Measurements from ENCODE around the gene ADCY5. TPM values are rescaled to one million over a fixed set of nuclear protein-coding genes. Genes with fewer than 3 reads are reported as not detected.

ADCY5 gene
- total RNA-seq, 2 donors from 2014 or later = 105 to 163 TPM

DNA sequence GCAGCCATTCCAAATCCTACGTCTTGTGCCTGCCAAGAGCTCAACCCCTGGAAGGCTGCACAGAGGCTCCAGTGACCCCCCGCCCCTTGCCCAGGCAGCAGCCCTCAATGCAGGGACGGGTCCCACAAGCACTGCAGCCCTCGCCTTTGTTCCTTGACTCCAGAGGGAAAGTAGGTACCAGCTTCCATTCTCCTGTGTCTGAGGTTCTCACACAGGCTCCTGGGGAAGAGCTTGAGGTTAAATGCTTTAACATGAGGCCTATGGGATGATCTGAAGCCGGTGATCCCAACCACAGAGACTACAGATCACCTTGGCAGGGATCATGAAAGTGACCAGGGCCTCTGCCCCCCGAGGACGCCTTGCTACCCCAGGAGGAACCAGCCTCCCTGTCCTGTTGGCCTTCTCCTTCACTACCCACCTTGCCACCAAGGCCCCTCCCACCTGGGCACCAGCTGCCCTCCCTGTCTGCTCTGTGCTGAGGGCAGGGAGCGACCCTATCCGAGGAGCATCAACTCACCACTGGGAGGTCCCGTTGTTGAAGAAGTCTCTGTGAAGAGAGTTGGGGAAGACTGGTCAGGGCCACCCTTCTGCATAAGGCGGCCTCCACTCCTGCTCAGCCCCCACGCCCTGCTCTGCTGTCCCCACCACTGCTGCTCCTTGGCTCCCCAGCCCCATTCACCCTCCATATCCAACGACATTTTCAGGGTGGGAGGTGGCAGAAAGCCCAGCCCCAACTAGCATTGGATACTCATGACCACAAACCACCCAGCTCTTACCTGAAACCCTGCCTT lies 151.9 kb downstream of the ADCY5 start:
- no peak overlapping the region for H3K4me3 ChIP-seq
- H3K27ac ChIP-seq = no peak overlapping the region
- no peak for TF ChIP-seq CTCF (IDR thresholded peaks at IDR 0.05)
- DNase-seq (ENCODE audit: low spot score) = no peak
- no peaks in the 10 kb centered on the region for H3K4me1 ChIP-seq
- peaks cover 41% of the 10 kb centered on the region for H3K36me3 ChIP-seq
- H3K9me3 ChIP-seq = no peaks in the 10 kb centered on the region
- no peaks in the 10 kb centered on the region for H3K27me3 ChIP-seq

GRCh38 chr3:123296261-123296660 lies 152.6 kb downstream of the ADCY5 start:
- DNase-seq (ENCODE audit: low spot score) = no peak
- Histone ChIP-seq H3K27me3 (no peaks in the 10 kb centered on the region), H3K36me3 (peaks cover 35% of the 10 kb centered on the region), H3K27ac (no peak overlapping the region), H3K4me1 (no peaks in the 10 kb centered on the region), H3K9me3 (no peaks in the 10 kb centered on the region), H3K4me3 (no peak overlapping the region)
- TF ChIP-seq CTCF (IDR thresholded peaks at IDR 0.05) = no peak

DNA sequence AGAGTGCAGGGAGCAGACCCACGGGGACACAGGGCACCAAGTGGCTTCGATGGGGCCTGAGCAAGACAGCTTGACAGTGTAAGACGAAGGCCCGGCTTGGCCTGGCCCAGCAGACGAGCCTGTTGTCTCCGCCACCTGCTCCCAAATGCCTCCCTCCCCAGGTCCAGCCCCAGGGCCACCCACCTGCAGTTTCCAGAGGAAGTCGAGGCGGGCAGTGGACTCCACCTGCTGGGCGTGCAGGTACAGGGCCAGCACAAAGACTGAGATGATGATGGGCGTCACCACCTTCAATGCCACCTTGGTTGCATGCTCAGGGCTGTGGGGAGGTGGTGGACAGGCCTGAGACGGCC lies 153.0 kb downstream of the ADCY5 start:
- no peak for TF ChIP-seq CTCF (IDR thresholded peaks at IDR 0.05)
- Histone ChIP-seq H3K36me3 (peaks cover 35% of the 10 kb centered on the region), H3K27me3 (no peaks in the 10 kb centered on the region), H3K27ac (no peak overlapping the region), H3K4me1 (no peaks in the 10 kb centered on the region), H3K9me3 (no peaks in the 10 kb centered on the region), H3K4me3 (no peak overlapping the region)
- DNase-seq (ENCODE audit: low spot score) = no peak

GRCh38 chr3:123295171-123295900 lies 153.6 kb downstream of the ADCY5 start:
- no peak for DNase-seq (ENCODE audit: low spot score)
- H3K27me3 ChIP-seq = no peaks in the 10 kb centered on the region
- H3K27ac ChIP-seq = no peak overlapping the region
- no peaks in the 10 kb centered on the region for H3K4me1 ChIP-seq
- peaks cover 35% of the 10 kb centered on the region for H3K36me3 ChIP-seq
- TF ChIP-seq CTCF (IDR thresholded peaks at IDR 0.05) = no peak
- no peak overlapping the region for H3K4me3 ChIP-seq
- H3K9me3 ChIP-seq = no peaks in the 10 kb centered on the region

DNA sequence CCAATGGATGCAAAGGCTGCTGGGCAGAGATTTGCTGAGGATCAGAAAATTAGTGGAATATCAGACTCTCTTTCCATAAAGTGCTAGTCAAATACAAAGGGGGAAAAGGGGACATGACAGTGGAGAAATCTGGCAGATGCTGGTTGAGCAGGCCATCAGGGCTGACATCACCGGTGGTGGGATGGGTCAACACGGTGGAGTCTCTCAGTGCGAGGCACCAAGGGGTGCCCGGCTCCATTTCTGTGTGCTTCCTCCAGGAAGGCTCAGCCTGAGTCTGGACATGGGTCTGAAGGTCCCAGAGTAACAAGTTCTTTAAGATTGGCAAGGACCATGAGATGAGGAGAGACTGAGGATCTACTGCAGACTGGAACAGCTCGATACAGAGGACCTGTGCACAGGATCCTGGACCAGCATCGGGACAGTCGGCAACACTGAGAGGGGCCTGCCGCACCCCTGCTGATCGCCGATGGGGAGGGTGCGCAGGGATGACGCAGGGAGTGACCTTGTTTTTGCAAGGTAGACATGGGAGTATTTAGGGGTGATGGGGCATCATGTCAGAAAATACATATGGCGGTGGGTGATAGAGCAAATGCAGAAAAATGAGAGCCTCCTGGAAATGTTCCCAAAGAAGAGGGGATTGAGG lies 154.5 kb downstream of the ADCY5 start:
- no peaks in the 10 kb centered on the region for H3K4me1 ChIP-seq
- H3K4me3 ChIP-seq = no peak overlapping the region
- H3K9me3 ChIP-seq = no peaks in the 10 kb centered on the region
- TF ChIP-seq CTCF (IDR thresholded peaks at IDR 0.05) = no peak
- no peak for DNase-seq (ENCODE audit: low spot score)
- H3K27me3 ChIP-seq = no peaks in the 10 kb centered on the region
- H3K36me3 ChIP-seq = peaks cover 36% of the 10 kb centered on the region
- H3K27ac ChIP-seq = no peak overlapping the region

All from right atrium auricular region (tissue), 2 donors.